OCI-LY1 (cell line): ENCODE measurements around the gene FUOM.

Source experiments
- CTCF ChIP-seq: fragments of 200-600 bp; sonication (generic), shearing (Covaris generic); IDR thresholded peaks from 2 replicates; pipeline ENCODE4 v1.5.1; 2017; ENCODE audit warnings: mild to moderate bottlenecking, antibody characterized with exemption, low read length, moderate library complexity, mixed read lengths
- EZH2 ChIP-seq: fragments of 200-600 bp; sonication (generic), shearing (Covaris generic); IDR thresholded peaks from 2 replicates; pipeline ENCODE4 v1.8.0; 2017; ENCODE audit warnings: borderline replicate concordance, mixed run types, mild to moderate bottlenecking, antibody characterized with exemption, low read length, moderate library complexity, mixed read lengths

- TF ChIP-seq CTCF (no peak), EZH2 (no peak)
Observed at GRCh38 chr10:133347710-133348517, 9.9 kb downstream of the FUOM start.
